Astrocyte (in vitro differentiated cells and primary cell): ENCODE data around the gene UBE3C. TPM values are rescaled to one million over a fixed set of nuclear protein-coding genes. Genes with fewer than 3 reads are reported as not detected.

Experiments used
- DNase-seq: peaks from one replicate; pipeline ENCODE4 v3.0.0-alpha.2; 2010; ENCODE audit warnings: low read depth
- FAIRE-seq: peaks from 2 replicates; lab custom pipeline; 2011; peaks lifted over from hg19 to GRCh38; lab: Jason Lieb, UNC
- H2AFZ ChIP-seq: 2 replicates; pipeline ENCODE4 v1.6.0; 2012; ENCODE audit warnings: low read depth, low read length, inconsistent platforms
- H3K27ac ChIP-seq: 2 replicates; pipeline ENCODE4 v1.5.1; 2011; ENCODE audit warnings: low read depth, low read length, inconsistent platforms
- H3K27me3 ChIP-seq: 2 replicates; pipeline ENCODE4 v1.6.0; 2011; ENCODE audit warnings: low read length, inconsistent platforms; ENCODE audit not compliant: insufficient read depth
- H3K36me3 ChIP-seq: 2 replicates; pipeline ENCODE4 v1.5.1; 2011; ENCODE audit warnings: low read length, inconsistent platforms; ENCODE audit not compliant: insufficient read depth
- H3K4me1 ChIP-seq: 2 replicates; pipeline ENCODE4 v1.5.1; 2011; ENCODE audit warnings: low read length, inconsistent platforms; ENCODE audit not compliant: insufficient read depth
- H3K4me2 ChIP-seq: 2 replicates; pipeline ENCODE4 v1.6.0; 2012; ENCODE audit warnings: low read length, inconsistent platforms
- H3K4me3 ChIP-seq: 2 replicates; pipeline ENCODE4 v1.5.1; 2011; ENCODE audit warnings: low read depth, mild to moderate bottlenecking, low read length, inconsistent platforms; ENCODE audit not compliant: insufficient read depth
- H3K79me2 ChIP-seq: 2 replicates; pipeline ENCODE4 v1.6.0; 2012; ENCODE audit warnings: mild to moderate bottlenecking, low read length, inconsistent platforms; ENCODE audit not compliant: insufficient read depth
- H3K9ac ChIP-seq: 2 replicates; pipeline ENCODE4 v1.6.0; 2012; ENCODE audit warnings: mild to moderate bottlenecking, low read length, inconsistent platforms
- H3K9me3 ChIP-seq: 2 replicates; pipeline ENCODE4 v1.5.1; 2012; ENCODE audit warnings: low read depth, mild to moderate bottlenecking, low read length, inconsistent platforms; ENCODE audit not compliant: insufficient read depth
- H4K20me1 ChIP-seq: 2 replicates; pipeline ENCODE4 v1.6.0; 2012; ENCODE audit warnings: low read length, inconsistent platforms; ENCODE audit not compliant: insufficient read depth
- H3K27ac Mint-ChIP-seq: one replicate; pipeline ENCODE4 v1.8.0; 2021; ENCODE audit warnings: mild to moderate bottlenecking, mixed read lengths; ENCODE audit not compliant: unreplicated experiment
- H3K27me3 Mint-ChIP-seq: one replicate; pipeline ENCODE4 v1.8.0; 2021; ENCODE audit warnings: low read depth, mixed read lengths; ENCODE audit not compliant: unreplicated experiment
- H3K36me3 Mint-ChIP-seq: one replicate; pipeline ENCODE4 v1.8.0; 2021; ENCODE audit warnings: low read depth, mixed read lengths; ENCODE audit not compliant: unreplicated experiment
- H3K4me1 Mint-ChIP-seq: one replicate; pipeline ENCODE4 v1.8.0; 2021; ENCODE audit warnings: low read depth, mixed read lengths; ENCODE audit not compliant: unreplicated experiment
- H3K4me3 Mint-ChIP-seq: one replicate; pipeline ENCODE4 v1.8.0; 2021; ENCODE audit warnings: mild to moderate bottlenecking, moderate library complexity, mixed read lengths; ENCODE audit not compliant: unreplicated experiment
- H3K9me3 Mint-ChIP-seq: one replicate; pipeline ENCODE4 v1.8.0; 2021; ENCODE audit warnings: mild to moderate bottlenecking, mixed read lengths; ENCODE audit not compliant: unreplicated experiment
- CTCF ChIP-seq: IDR thresholded peaks from 2 replicates; pipeline ENCODE4 v1.5.1; 2011; ENCODE audit warnings: low read depth, mild to moderate bottlenecking, inconsistent platforms, low read length, moderate library complexity; ENCODE audit not compliant: insufficient read depth
- EZH2 ChIP-seq: IDR thresholded peaks from 2 replicates; pipeline ENCODE4 v1.6.1; 2012; ENCODE audit warnings: mild to moderate bottlenecking, low read length, inconsistent platforms; ENCODE audit not compliant: insufficient read depth
- total RNA-seq: library from RNA; stranded (reverse); gene quantifications from 2 replicates; pipeline ENCODE4 v1.2.1, GENCODE V29; 2021

The UBE3C gene
- total RNA-seq, 1 donor from 2014 or later = 76.9 TPM

GRCh38 chr7:157183832-157184231 is 45.1 kb downstream of the UBE3C start:
- no peak overlapping the region for H3K4me3 ChIP-seq
- H3K9me3 ChIP-seq = no peaks in the 10 kb centered on the region
- no peaks in the 10 kb centered on the region for H3K4me1 Mint-ChIP-seq
- H3K79me2 ChIP-seq = peaks cover 4% of the 10 kb centered on the region
- H3K27me3 Mint-ChIP-seq = no peaks in the 10 kb centered on the region
- no peak overlapping the region for H3K9ac ChIP-seq
- no peak overlapping the region for H2AFZ ChIP-seq
- FAIRE-seq (no peak), DNase-seq (no peak)
- H3K36me3 ChIP-seq = peaks cover 43% of the 10 kb centered on the region
- H3K27ac ChIP-seq = no peak overlapping the region
- H3K9me3 Mint-ChIP-seq = no peaks in the 10 kb centered on the region
- H3K4me2 ChIP-seq = no peak overlapping the region
- H3K4me3 Mint-ChIP-seq = no peak overlapping the region
- H4K20me1 ChIP-seq = no peaks in the 10 kb centered on the region
- H3K4me1 ChIP-seq = no peaks in the 10 kb centered on the region
- H3K27ac Mint-ChIP-seq = no peak overlapping the region
- H3K36me3 Mint-ChIP-seq = peaks cover 9% of the 10 kb centered on the region
- TF ChIP-seq EZH2 (no peak), CTCF (no peak)
- no peaks in the 10 kb centered on the region for H3K27me3 ChIP-seq

- Histone ChIP-seq H3K27ac (no peak overlapping the region), H3K9me3 (no peaks in the 10 kb centered on the region), H3K4me3 (no peak overlapping the region), H3K27me3 (no peaks in the 10 kb centered on the region), H3K36me3 (peaks cover 50% of the 10 kb centered on the region), H2AFZ (no peak overlapping the region), H4K20me1 (peaks cover 15% of the 10 kb centered on the region), H3K4me1 (no peaks in the 10 kb centered on the region), H3K79me2 (peaks cover 14% of the 10 kb centered on the region), H3K9ac (no peak overlapping the region), H3K4me2 (no peak overlapping the region)
- no peak for DNase-seq
- Mint-ChIP-seq H3K4me3 (no peak overlapping the region), H3K27me3 (no peaks in the 10 kb centered on the region), H3K36me3 (peaks cover 8% of the 10 kb centered on the region), H3K27ac (no peak overlapping the region), H3K9me3 (no peaks in the 10 kb centered on the region), H3K4me1 (peaks cover under 1% of the 10 kb centered on the region)
- FAIRE-seq = no peak
- no peak for TF ChIP-seq EZH2
- no peak for TF ChIP-seq CTCF
Measured at GRCh38 chr7:157188091-157188665, 49.5 kb downstream of the UBE3C start.

- TF ChIP-seq CTCF = no peak
- no peak for TF ChIP-seq EZH2
- H2AFZ ChIP-seq = no peak overlapping the region
- H3K27me3 Mint-ChIP-seq = no peaks in the 10 kb centered on the region
- no peaks in the 10 kb centered on the region for H3K9me3 Mint-ChIP-seq
- H3K4me3 Mint-ChIP-seq = no peak overlapping the region
- H3K4me3 ChIP-seq = no peak overlapping the region
- peaks cover 4% of the 10 kb centered on the region for H3K4me1 Mint-ChIP-seq
- H4K20me1 ChIP-seq = peaks cover 20% of the 10 kb centered on the region
- peaks cover 14% of the 10 kb centered on the region for H3K79me2 ChIP-seq
- H3K4me1 ChIP-seq = no peaks in the 10 kb centered on the region
- no peak overlapping the region for H3K4me2 ChIP-seq
- H3K27ac Mint-ChIP-seq = no peak overlapping the region
- no peak overlapping the region for H3K27ac ChIP-seq
- FAIRE-seq (no peak), DNase-seq (no peak)
- peaks cover 12% of the 10 kb centered on the region for H3K36me3 Mint-ChIP-seq
- peaks cover 46% of the 10 kb centered on the region for H3K36me3 ChIP-seq
- H3K27me3 ChIP-seq = no peaks in the 10 kb centered on the region
- no peaks in the 10 kb centered on the region for H3K9me3 ChIP-seq
- H3K9ac ChIP-seq = no peak overlapping the region
Measured at GRCh38 chr7:157189405-157189804, 50.7 kb downstream of the UBE3C start.
